Stimulated activated memory B cell treated with anti-CD40 and anti-IgM and Interleukin-4, amounts not matched to agents 10 μg/mL and 1 μg/mL and 100 μg/mL, for 72 hours (primary cell): ENCODE measurements around the gene BICD2.
A peak's percentile ranks its signal among the peaks of the same experiment; 100 is the strongest.

Experiments used
- ATAC-seq: fragments of 150-1000 bp; cut with Tn5 transposase; 2 replicates; pipeline ENCODE4 v1.10.0; 2021
- H3K27ac Mint-ChIP-seq: one replicate; pipeline ENCODE4 v1.8.0; 2022; ENCODE audit warnings: mild to moderate bottlenecking, mixed read lengths
- H3K27me3 Mint-ChIP-seq: one replicate; pipeline ENCODE4 v1.8.0; 2022; ENCODE audit warnings: mixed read lengths
- H3K36me3 Mint-ChIP-seq: one replicate; pipeline ENCODE4 v1.8.0; 2022; ENCODE audit warnings: mixed read lengths
- H3K4me1 Mint-ChIP-seq: one replicate; pipeline ENCODE4 v1.8.0; 2022; ENCODE audit warnings: mixed read lengths
- H3K4me3 Mint-ChIP-seq: one replicate; pipeline ENCODE4 v1.8.0; 2022; ENCODE audit warnings: mild to moderate bottlenecking, moderate library complexity, mixed read lengths
- H3K9me3 Mint-ChIP-seq: one replicate; pipeline ENCODE4 v1.8.0; 2022; ENCODE audit warnings: mixed read lengths

BICD2 gene

GRCh38 chr9:92740969-92741368 is 23.7 kb downstream of the BICD2 start:
- H3K27me3 Mint-ChIP-seq = no peaks in the 10 kb centered on the region
- ATAC-seq = no peak
- H3K4me3 Mint-ChIP-seq = no peak overlapping the region
- H3K27ac Mint-ChIP-seq = peak overlapping the region; percentile 60
- peaks cover 92% of the 10 kb centered on the region for H3K4me1 Mint-ChIP-seq
- H3K9me3 Mint-ChIP-seq = no peaks in the 10 kb centered on the region
- H3K36me3 Mint-ChIP-seq = no peaks in the 10 kb centered on the region

- Mint-ChIP-seq H3K4me1 (peaks cover 92% of the 10 kb centered on the region), H3K9me3 (no peaks in the 10 kb centered on the region), H3K36me3 (no peaks in the 10 kb centered on the region), H3K27me3 (no peaks in the 10 kb centered on the region), H3K27ac (peak overlapping the region; percentile 60), H3K4me3 (no peak overlapping the region)
- no peak for ATAC-seq
These were observed 24.1 kb downstream of the BICD2 start for GRCh38 chr9:92740446-92740961.

- ATAC-seq = no peak
- no peaks in the 10 kb centered on the region for H3K36me3 Mint-ChIP-seq
- no peak overlapping the region for H3K4me3 Mint-ChIP-seq
- H3K9me3 Mint-ChIP-seq = no peaks in the 10 kb centered on the region
- peaks cover 92% of the 10 kb centered on the region for H3K4me1 Mint-ChIP-seq
- no peaks in the 10 kb centered on the region for H3K27me3 Mint-ChIP-seq
- H3K27ac Mint-ChIP-seq = peak overlapping the region; percentile 60
These were observed 24.6 kb downstream of the BICD2 start for GRCh38 chr9:92740009-92740408.

GRCh38 chr9:92739346-92739970 is 25.2 kb downstream of the BICD2 start:
- H3K27me3 Mint-ChIP-seq = no peaks in the 10 kb centered on the region
- no peaks in the 10 kb centered on the region for H3K9me3 Mint-ChIP-seq
- no peak overlapping the region for H3K4me3 Mint-ChIP-seq
- H3K27ac Mint-ChIP-seq = peak overlapping the region; percentile 60
- H3K4me1 Mint-ChIP-seq = peaks cover 94% of the 10 kb centered on the region
- no peaks in the 10 kb centered on the region for H3K36me3 Mint-ChIP-seq
- no peak for ATAC-seq

- H3K4me3 Mint-ChIP-seq = no peak overlapping the region
- no peaks in the 10 kb centered on the region for H3K27me3 Mint-ChIP-seq
- H3K27ac Mint-ChIP-seq = peak overlapping the region; percentile 60
- no peaks in the 10 kb centered on the region for H3K36me3 Mint-ChIP-seq
- no peaks in the 10 kb centered on the region for H3K9me3 Mint-ChIP-seq
- no peak for ATAC-seq
- H3K4me1 Mint-ChIP-seq = peaks cover 90% of the 10 kb centered on the region
These were observed 26.0 kb downstream of the BICD2 start for GRCh38 chr9:92738661-92739081.

GRCh38 chr9:92737611-92738299 is 26.9 kb downstream of the BICD2 start:
- Mint-ChIP-seq H3K27me3 (no peaks in the 10 kb centered on the region), H3K27ac (peak overlapping the region; percentile 60), H3K4me3 (no peak overlapping the region), H3K4me1 (peaks cover 81% of the 10 kb centered on the region), H3K36me3 (no peaks in the 10 kb centered on the region), H3K9me3 (no peaks in the 10 kb centered on the region)
- ATAC-seq = no peak

- H3K36me3 Mint-ChIP-seq = no peaks in the 10 kb centered on the region
- no peak for ATAC-seq
- peaks cover 77% of the 10 kb centered on the region for H3K4me1 Mint-ChIP-seq
- no peak overlapping the region for H3K4me3 Mint-ChIP-seq
- no peaks in the 10 kb centered on the region for H3K9me3 Mint-ChIP-seq
- H3K27ac Mint-ChIP-seq = peak overlapping the region; percentile 60
- H3K27me3 Mint-ChIP-seq = no peaks in the 10 kb centered on the region
These were observed 27.4 kb downstream of the BICD2 start for GRCh38 chr9:92737216-92737606.

- Mint-ChIP-seq H3K9me3 (no peaks in the 10 kb centered on the region), H3K27ac (no peak overlapping the region), H3K4me3 (no peak overlapping the region), H3K36me3 (no peaks in the 10 kb centered on the region), H3K4me1 (peaks cover 80% of the 10 kb centered on the region), H3K27me3 (no peaks in the 10 kb centered on the region)
- no peak for ATAC-seq
These were observed 27.9 kb downstream of the BICD2 start for GRCh38 chr9:92736563-92737215.

- Mint-ChIP-seq H3K4me1 (peaks cover 80% of the 10 kb centered on the region), H3K9me3 (no peaks in the 10 kb centered on the region), H3K27me3 (no peaks in the 10 kb centered on the region), H3K4me3 (no peak overlapping the region), H3K27ac (peak overlapping the region; percentile 64), H3K36me3 (no peaks in the 10 kb centered on the region)
- ATAC-seq = no peak
These were observed 28.7 kb downstream of the BICD2 start for GRCh38 chr9:92735636-92736562.

GRCh38 chr9:92734931-92735635 is 29.6 kb downstream of the BICD2 start:
- Mint-ChIP-seq H3K4me3 (no peak overlapping the region), H3K4me1 (peaks cover 80% of the 10 kb centered on the region), H3K27me3 (no peaks in the 10 kb centered on the region), H3K36me3 (no peaks in the 10 kb centered on the region), H3K9me3 (no peaks in the 10 kb centered on the region), H3K27ac (peak overlapping the region; percentile 64)
- peak; percentile 83 for ATAC-seq

GRCh38 chr9:92730897-92731296 is 33.7 kb downstream of the BICD2 start:
- Mint-ChIP-seq H3K4me3 (no peak overlapping the region), H3K36me3 (peaks cover 14% of the 10 kb centered on the region), H3K27me3 (no peaks in the 10 kb centered on the region), H3K4me1 (peaks cover 81% of the 10 kb centered on the region), H3K27ac (peak overlapping the region; percentile 98), H3K9me3 (no peaks in the 10 kb centered on the region)
- no peak for ATAC-seq

GRCh38 chr9:92729735-92730155 is 34.9 kb downstream of the BICD2 start:
- peak; percentile 4 for ATAC-seq
- Mint-ChIP-seq H3K27me3 (no peaks in the 10 kb centered on the region), H3K4me1 (peaks cover 81% of the 10 kb centered on the region), H3K4me3 (peak overlapping the region; percentile 90), H3K36me3 (peaks cover 17% of the 10 kb centered on the region), H3K9me3 (no peaks in the 10 kb centered on the region), H3K27ac (peak overlapping the region; percentile 98)

GRCh38 chr9:92728831-92729734 is 35.5 kb downstream of the BICD2 start:
- peaks cover 83% of the 10 kb centered on the region for H3K4me1 Mint-ChIP-seq
- peak; percentile 95 for ATAC-seq
- H3K4me3 Mint-ChIP-seq = peak overlapping the region; percentile 90
- H3K9me3 Mint-ChIP-seq = no peaks in the 10 kb centered on the region
- peak overlapping the region; percentile 98 for H3K27ac Mint-ChIP-seq
- peaks cover 21% of the 10 kb centered on the region for H3K36me3 Mint-ChIP-seq
- H3K27me3 Mint-ChIP-seq = no peaks in the 10 kb centered on the region
